Activated CD4-positive, CD25-positive, alpha-beta regulatory T cell treated with anti-CD3 and anti-CD28 coated beads, Interleukin-2, amount 50 U/mL, for 72 hours (primary cell): ENCODE data around the gene DNAJB2.
A peak's percentile ranks its signal among the peaks of the same experiment; 100 is the strongest.
"Not testable (repeated sequence)": the region's sequence is repeated elsewhere in the genome, so short reads cannot be mapped to it uniquely, and the experiment has no call there.

Source experiments
- DNase-seq: peaks from one replicate; pipeline ENCODE4 v3.0.0; 2021

The DNAJB2 gene

DNA sequence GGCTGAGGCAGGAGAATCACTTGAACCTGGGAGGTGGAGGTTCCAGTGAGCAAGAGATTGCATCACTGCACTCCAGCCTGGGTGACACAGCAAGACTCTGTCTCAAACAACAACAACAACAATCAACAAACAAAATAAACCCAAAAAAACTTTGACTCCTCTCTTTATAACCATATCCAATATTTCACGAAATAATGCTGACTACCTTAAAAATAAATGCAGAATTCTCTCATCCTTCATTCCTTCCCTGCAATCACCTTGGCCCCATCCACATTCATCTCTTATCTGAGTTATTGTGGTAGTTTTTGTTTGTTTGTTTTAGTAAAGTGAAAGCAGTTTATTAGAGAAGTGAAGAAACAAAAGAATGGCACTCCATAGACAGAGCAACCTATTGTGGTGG lies 26.9 kb downstream of the DNAJB2 start:
- no peak for DNase-seq

DNA sequence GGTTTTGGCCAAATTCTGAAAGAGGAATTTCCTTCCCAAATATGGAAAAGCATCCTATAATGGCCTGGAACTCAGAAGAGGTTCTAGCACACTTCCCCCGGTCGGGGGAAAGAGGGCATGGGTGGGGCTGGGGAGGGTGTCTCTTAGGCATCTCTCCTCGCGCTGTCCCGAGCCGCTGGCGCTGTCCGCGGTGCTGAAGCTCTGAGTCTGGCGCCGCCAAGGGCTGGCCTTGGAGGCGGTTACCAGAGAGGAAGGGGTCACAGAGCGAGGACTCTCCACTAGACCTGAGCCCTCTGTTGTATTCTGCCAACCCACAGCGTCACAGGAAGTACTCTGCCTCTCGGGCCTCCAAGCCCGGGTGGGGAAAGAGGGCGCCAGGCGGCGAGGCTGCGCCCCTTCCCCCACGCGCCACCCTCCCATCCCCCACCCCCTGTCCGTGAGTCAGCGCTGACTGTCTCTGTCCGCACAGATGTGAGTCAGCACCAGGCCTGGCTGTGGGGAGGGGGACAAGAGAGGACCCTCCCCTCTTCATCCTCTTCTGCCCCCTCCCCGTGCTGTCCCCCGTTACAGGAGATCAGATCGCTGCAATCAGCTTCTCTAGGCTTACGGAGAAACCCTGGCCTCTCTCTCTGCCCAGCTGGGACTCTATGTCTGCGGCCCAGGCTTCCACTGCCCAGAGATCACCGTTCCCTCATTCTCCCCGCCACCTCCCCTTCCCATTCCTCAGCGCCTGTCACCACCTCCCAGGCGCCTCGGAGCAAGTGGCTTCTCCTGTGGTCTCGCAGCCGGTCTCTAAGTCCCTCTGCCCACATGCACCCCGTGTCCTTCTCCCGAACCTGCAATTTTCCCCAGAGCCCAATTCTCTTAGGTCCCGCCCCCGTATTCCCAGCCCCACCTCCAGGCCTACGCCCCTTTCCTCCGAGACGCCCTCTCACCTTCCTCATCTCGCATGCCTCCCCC lies 29.3 kb downstream of the DNAJB2 start:
- peak; percentile 74 for DNase-seq

DNA sequence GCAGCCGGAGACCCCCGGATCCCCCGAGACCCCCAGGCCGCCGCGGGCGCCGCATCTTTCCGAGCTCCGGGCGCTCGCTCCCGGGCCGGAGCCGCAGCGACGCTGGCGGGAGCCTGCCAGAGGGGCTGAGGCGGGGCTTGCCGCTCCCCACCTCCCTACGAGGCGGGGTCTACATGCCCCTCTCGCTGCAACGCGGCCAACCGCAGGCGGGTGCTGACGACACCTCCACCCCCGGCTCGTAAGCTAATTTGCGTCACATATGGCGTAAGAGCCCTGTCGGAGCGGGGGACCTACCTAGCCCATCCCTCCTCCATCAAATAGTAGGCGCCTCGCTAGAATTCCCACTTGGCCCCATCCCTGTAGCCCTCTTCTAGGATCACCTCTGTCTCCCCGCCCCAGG lies 30.1 kb downstream of the DNAJB2 start, which contains the start of gene PTPRN:
TSS of gene PTPRN (minus strand) at position 124 of the 400 bp plus-strand sequence. CDS start at position 55, 69 bp downstream.
- no peak for DNase-seq

DNA sequence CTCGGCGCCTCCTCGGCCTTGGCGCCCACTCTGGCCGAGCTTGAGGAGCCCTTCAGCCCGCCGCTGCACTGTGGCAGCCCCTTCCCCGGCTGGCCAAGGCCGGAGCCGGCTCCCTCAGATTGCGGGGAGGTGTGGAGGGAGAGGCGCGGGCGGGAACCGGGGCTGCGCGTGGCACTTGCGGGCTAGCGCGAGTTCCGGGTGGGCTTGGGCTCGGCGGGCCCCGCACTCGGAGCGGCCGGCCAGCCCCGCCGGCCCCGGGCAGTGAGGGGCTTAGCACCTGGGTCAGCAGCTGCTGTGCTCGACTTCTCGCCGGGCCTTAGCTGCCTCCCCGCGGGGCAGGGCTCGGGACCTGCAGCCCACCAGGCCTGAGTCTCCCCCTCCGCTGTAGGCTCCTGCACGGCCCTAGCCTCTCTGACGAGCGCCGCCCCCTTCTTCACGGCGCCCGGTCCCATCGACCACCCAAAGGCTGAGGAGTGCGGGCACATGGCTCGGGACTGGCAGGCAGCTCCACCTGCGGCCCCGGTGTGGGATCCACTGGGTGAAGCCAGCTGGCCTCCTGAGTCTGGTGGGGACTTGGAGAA lies 33.6 kb downstream of the DNAJB2 start:
- DNase-seq, result not testable (repeated sequence)

DNA sequence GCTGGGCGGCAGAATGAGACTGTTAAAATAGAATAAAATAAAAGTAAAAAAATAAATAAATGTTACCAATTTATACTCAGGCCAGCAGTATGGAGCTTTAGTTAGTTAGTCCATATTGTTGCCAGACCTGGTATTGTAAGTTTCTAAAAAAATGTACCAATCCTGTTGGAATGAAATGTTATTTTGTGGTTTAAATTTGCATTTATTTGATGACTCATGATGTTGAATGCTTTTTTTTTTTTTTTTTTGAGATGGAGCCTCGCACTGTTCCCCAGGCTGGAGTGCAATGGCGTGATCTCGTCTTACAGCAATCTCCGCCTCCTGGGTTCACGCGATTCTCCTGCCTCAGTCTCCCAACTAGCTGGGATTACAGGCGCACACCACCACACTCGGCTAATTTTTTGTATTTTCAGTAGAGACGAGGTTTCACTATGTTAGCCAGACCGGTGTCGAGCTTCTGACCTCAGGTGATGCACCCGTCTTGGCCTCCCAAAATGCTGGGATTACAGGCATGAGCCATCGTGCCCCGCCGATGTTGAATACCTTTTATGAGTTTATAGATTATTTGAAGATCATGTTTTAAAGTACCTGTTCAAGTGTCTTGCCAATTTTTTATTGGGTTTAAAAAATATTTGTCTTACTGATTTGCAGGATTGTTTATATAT lies 35.8 kb downstream of the DNAJB2 start:
- no peak for DNase-seq

DNA sequence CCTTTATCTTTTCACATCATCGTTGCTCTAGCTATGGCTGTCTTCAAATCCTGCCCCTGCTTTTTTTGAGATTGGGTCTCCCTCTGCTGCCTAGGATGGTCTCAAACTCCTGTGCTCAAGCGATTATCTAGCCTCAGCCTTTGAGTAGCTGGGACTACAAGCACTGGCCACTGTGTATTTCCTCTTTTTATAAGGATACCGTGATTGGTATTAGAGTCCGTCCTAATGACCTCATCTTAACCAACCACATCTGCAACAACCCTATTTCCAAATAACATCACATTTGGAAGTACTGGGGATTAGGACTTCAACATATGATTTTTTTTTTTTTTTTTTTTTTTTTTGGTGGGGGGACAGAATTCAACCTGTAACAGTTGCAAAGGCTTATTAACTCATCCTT lies 44.3 kb downstream of the DNAJB2 start:
- DNase-seq, result no peak

DNA sequence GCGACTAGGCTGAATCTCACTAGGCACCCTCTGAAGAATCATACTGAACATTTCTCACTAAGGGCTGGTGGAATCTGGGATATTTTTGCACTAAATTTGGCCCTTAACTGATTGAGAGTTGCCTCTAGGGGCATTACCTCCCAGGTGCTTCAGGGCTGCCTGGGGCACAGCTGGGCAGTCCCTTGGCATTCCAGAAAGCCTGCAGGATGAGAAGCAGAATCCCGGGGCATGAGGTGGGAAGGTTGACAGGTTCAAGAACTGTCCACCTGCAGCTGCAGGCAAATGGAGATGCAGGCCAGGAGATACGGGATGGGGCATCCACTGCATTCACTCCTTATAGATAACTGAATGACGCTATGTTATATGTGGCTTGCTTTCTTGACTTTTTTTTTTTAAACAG lies 46.0 kb downstream of the DNAJB2 start:
- DNase-seq, result no peak

DNA sequence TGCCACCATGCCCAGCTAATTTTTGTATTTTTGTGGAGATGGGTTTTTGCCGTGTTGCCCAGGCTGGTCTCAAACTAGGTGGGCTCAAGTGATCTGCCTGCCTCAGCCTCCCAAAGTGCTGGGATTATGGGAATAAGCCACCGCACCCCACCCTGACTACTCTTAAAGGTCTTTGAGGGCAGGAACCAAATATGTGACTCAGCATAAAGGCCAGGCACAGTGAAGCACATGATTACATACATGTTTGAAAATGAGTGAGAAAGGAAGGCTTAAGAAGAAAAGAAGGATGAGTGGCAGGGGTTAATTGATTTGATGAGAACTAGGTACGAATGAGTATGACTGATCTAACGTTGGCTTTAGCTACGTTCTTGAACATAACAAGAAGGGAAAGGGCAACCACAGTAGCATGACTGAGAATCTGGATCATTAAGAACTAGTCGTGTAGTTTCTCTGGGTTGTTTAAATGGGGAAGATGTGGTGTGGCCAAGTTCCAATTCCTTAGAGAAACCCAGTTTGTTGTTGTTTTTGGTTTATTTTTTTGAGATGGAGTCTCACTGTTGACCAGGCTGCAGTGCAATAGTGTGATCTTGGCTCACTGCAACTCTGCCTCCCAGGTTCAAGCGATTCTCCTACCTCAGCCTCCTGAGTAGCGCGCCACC lies 46.6 kb downstream of the DNAJB2 start:
- DNase-seq, result no peak

DNA sequence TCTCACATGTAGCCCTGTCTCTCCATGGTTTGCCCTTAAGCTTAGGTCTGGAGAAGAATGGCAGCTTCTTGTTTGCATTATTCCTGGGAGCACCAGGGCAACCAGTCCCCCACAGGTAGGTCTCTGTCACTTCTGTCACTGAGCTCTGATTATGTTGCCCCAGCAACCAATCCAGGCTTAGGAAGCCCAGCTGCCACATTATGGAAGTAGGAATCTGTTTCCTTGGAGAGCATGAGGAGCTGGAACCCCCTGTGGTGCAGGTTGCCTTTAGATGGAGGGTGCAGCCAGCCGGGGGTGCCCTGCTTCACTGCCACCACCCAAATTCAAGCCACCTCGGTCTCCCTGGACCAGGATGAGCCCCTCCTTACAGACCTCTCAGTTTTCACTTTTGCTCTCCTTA lies 48.6 kb downstream of the DNAJB2 start:
- no peak for DNase-seq

DNA sequence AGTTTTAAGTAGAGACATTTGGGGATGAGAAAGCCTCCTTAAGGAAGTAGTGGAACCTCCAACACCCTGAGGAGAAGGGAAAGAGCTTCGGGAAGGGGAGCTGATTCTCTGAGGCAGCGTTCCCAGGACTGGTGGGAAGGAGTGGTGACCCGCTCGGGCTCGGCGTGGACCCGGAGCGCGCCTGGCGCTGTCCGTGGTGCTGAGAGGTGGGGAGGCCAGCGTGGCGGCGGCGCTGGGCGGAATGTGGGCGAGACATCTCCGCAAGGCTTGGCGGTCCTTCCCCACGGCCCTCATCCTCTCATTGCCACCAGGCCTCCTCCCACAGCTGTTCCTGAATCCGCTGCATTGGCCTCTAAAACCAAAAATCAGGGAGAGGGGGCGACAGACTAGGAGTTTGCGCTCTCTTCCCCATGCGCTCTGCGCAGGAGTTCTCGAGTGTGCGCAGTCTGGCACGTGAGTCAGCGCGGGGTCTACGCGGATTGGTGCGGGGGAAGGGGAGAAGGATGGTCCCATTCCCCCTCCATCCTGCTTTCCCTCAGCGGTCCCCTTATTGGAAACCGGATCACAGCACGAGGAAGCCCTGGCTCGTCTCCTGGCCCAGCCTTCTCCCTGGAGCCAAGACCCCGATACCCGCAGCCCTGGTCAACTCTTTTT lies 52.5 kb downstream of the DNAJB2 start:
- DNase-seq, result peak; percentile 41

DNA sequence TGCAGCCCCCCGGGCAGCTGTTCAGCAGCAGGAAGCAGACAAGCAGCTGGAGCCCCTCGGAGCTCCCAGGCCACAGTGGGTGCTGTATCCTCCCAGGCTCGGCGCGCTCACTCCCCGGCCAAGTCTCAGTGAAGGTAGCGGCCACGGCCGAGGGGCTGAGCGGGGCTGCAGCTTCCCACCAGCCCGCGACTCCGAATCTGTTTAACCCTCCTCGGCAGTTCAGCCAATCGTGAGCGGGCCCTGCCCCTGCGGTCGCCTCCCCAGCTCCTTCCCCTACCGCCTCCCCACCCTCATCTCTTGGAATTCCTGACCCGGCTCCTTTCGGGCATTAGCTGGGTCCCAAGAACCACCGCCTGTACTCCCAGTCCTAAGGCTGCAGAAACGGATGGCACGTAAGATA lies 53.4 kb downstream of the DNAJB2 start, which contains the start of gene RESP18:
TSS of gene RESP18 (minus strand) at position 203 of the 400 bp plus-strand sequence.
- DNase-seq, result no peak

DNA sequence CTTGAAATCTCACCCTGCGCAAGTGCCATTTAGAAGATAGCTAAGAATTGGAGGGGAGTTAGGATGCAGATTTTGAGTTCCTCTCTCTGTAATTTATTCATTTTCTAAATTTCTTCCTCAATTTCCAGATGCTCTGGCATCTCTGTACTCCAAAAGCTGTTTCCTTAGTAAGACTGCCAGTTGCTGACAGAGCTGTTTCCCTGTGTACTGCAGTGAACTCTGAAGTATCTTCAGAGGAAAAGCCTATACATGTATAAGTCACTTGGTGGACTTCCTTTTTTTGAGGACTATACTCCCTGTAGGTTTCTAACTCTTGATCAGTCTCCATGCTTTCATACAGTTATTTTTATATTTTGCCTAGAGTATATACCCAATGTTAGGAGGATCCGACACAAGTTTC lies 54.9 kb downstream of the DNAJB2 start:
- DNase-seq, result no peak

DNA sequence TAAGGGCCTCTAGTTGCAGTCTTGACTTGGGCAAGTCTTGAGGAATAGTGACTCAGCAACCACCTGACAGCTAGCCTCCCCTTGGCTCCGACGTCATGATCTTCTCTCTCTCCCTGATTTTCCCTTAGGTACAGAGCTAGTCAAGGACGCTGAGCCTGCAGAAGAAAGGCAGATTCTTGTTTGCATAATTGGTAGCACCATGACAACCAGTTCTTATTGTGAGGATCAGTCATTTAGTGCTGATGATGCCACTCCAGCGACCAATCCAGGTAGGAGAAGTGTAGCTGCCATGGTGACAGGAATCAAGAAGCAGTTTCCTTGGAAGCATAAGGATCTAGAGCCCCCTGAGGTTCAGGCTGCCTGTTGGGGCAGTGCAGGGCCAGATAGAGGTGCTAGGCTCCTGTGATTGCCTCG lies 56.2 kb downstream of the DNAJB2 start:
- DNase-seq, result no peak
